ENCODE measurements around the gene ART1. TPM values are rescaled to one million over a fixed set of nuclear protein-coding genes. Genes with fewer than 3 reads are reported as not detected.
A peak's percentile ranks its signal among the peaks of the same experiment; 100 is the strongest.
"Not testable (repeated sequence)": the region's sequence is repeated elsewhere in the genome, so short reads cannot be mapped to it uniquely, and the experiment has no call there.

Gene ART1
- total RNA-seq, 1 donor from 2014 or later = 2.1 TPM

- Histone ChIP-seq H3K4me3 (ENCODE audit: low read length in 3 of 3) (peak overlapping the region; percentile 74 to 83 (median 80)), H3K36me3 (ENCODE audit: control insufficient read depth in 3 of 3, insufficient read depth in 3 of 3, low read length in 3 of 3) (no peaks in the 10 kb centered on the region), H3K4me1 (ENCODE audit: control insufficient read depth in 3 of 3, insufficient read depth in 3 of 3, low read length in 3 of 3) (peaks cover 26 to 34% (median 27%) of the 10 kb centered on the region in 3 donors), H3K9me3 (ENCODE audit: control insufficient read depth in 3 of 3, low read length in 3 of 3) (no peaks in the 10 kb centered on the region), H3K9ac (ENCODE audit: low read depth in 1 of 3, low read length in 3 of 3) (peak overlapping the region; percentile 92 to 97 (median 97)), H3K27me3 (ENCODE audit: control insufficient read depth in 3 of 3, insufficient read depth in 3 of 3, low read length in 3 of 3) (no peaks in the 10 kb centered on the region), H3K27ac (ENCODE audit: low read depth, low read length) (peak overlapping the region; percentile 99)
These were observed 2.6 kb upstream of the ART1 start for GRCh38 chr11:3642071-3642951.

- not testable (repeated sequence) for H3K9me3 ChIP-seq (ENCODE audit: control insufficient read depth in 3 of 3, low read length in 3 of 3); H3K36me3 ChIP-seq (ENCODE audit: control insufficient read depth in 3 of 3, insufficient read depth in 3 of 3, low read length in 3 of 3); H3K27me3 ChIP-seq (ENCODE audit: control insufficient read depth in 3 of 3, insufficient read depth in 3 of 3, low read length in 3 of 3)
- Histone ChIP-seq H3K9ac (ENCODE audit: low read depth in 1 of 3, low read length in 3 of 3) (peak overlapping the region; percentile 92 to 97 (median 97)), H3K27ac (ENCODE audit: low read depth, low read length) (peak overlapping the region; percentile 99), H3K4me3 (ENCODE audit: low read length in 3 of 3) (peak overlapping the region; percentile 74 to 83 (median 80)), H3K4me1 (ENCODE audit: control insufficient read depth in 3 of 3, insufficient read depth in 3 of 3, low read length in 3 of 3) (peaks cover 26 to 34% (median 27%) of the 10 kb centered on the region in 3 donors)
These were observed 1.8 kb upstream of the ART1 start for GRCh38 chr11:3643102-3643546.

GRCh38 chr11:3645552-3645951 lies 624 bp downstream of the ART1 start:
- H3K27ac ChIP-seq (ENCODE audit: low read depth, low read length) = peak overlapping the region; percentile 99
- H3K4me3 ChIP-seq (ENCODE audit: low read length in 3 of 3) = peak overlapping the region; percentile 80 to 91 (median 83)
- H3K4me1 ChIP-seq (ENCODE audit: control insufficient read depth in 3 of 3, insufficient read depth in 3 of 3, low read length in 3 of 3) = peaks cover 26 to 34% (median 27%) of the 10 kb centered on the region in 3 donors
- no peaks in the 10 kb centered on the region for H3K27me3 ChIP-seq (ENCODE audit: control insufficient read depth in 3 of 3, insufficient read depth in 3 of 3, low read length in 3 of 3)
- no peaks in the 10 kb centered on the region for H3K9me3 ChIP-seq (ENCODE audit: control insufficient read depth in 3 of 3, low read length in 3 of 3)
- H3K36me3 ChIP-seq (ENCODE audit: control insufficient read depth in 3 of 3, insufficient read depth in 3 of 3, low read length in 3 of 3) = no peaks in the 10 kb centered on the region
- H3K9ac ChIP-seq (ENCODE audit: low read depth in 1 of 3, low read length in 3 of 3) = peak overlapping the region; percentile 87 to 90 (median 88)

GRCh38 chr11:3648843-3649242 lies 3.9 kb downstream of the ART1 start:
- not testable (repeated sequence) for H3K9me3 ChIP-seq (ENCODE audit: control insufficient read depth in 3 of 3, low read length in 3 of 3); H3K9ac ChIP-seq (ENCODE audit: low read depth in 1 of 3, low read length in 3 of 3); H3K36me3 ChIP-seq (ENCODE audit: control insufficient read depth in 3 of 3, insufficient read depth in 3 of 3, low read length in 3 of 3); H3K27me3 ChIP-seq (ENCODE audit: control insufficient read depth in 3 of 3, insufficient read depth in 3 of 3, low read length in 3 of 3); H3K27ac ChIP-seq (ENCODE audit: low read depth, low read length); H3K4me3 ChIP-seq (ENCODE audit: low read length in 3 of 3)
- peaks cover 13 to 22% (median 21%) of the 10 kb centered on the region in 3 donors for H3K4me1 ChIP-seq (ENCODE audit: control insufficient read depth in 3 of 3, insufficient read depth in 3 of 3, low read length in 3 of 3)

GRCh38 chr11:3649374-3649773 lies 4.4 kb downstream of the ART1 start:
- not testable (repeated sequence) for H3K27ac ChIP-seq (ENCODE audit: low read depth, low read length); H3K36me3 ChIP-seq (ENCODE audit: control insufficient read depth in 3 of 3, insufficient read depth in 3 of 3, low read length in 3 of 3); H3K9me3 ChIP-seq (ENCODE audit: control insufficient read depth in 3 of 3, low read length in 3 of 3); H3K4me3 ChIP-seq (ENCODE audit: low read length in 3 of 3); H3K27me3 ChIP-seq (ENCODE audit: control insufficient read depth in 3 of 3, insufficient read depth in 3 of 3, low read length in 3 of 3); H3K9ac ChIP-seq (ENCODE audit: low read depth in 1 of 3, low read length in 3 of 3)
- H3K4me1 ChIP-seq (ENCODE audit: control insufficient read depth in 3 of 3, insufficient read depth in 3 of 3, low read length in 3 of 3) = peaks cover 10 to 17% (median 17%) of the 10 kb centered on the region in 3 donors

GRCh38 chr11:3652514-3652913 lies 7.6 kb downstream of the ART1 start:
- H3K4me1 ChIP-seq (ENCODE audit: control insufficient read depth in 3 of 3, insufficient read depth in 3 of 3, low read length in 3 of 3); H3K36me3 ChIP-seq (ENCODE audit: control insufficient read depth in 3 of 3, insufficient read depth in 3 of 3, low read length in 3 of 3); H3K4me3 ChIP-seq (ENCODE audit: low read length in 3 of 3); H3K27me3 ChIP-seq (ENCODE audit: control insufficient read depth in 3 of 3, insufficient read depth in 3 of 3, low read length in 3 of 3); H3K9ac ChIP-seq (ENCODE audit: low read depth in 1 of 3, low read length in 3 of 3); H3K9me3 ChIP-seq (ENCODE audit: control insufficient read depth in 3 of 3, low read length in 3 of 3); H3K27ac ChIP-seq (ENCODE audit: low read depth, low read length): not testable (repeated sequence)

- Histone ChIP-seq H3K4me1 (ENCODE audit: control insufficient read depth in 3 of 3, insufficient read depth in 3 of 3, low read length in 3 of 3) (no peaks in the 10 kb centered on the region), H3K27me3 (ENCODE audit: control insufficient read depth in 3 of 3, insufficient read depth in 3 of 3, low read length in 3 of 3) (no peaks in the 10 kb centered on the region), H3K36me3 (ENCODE audit: control insufficient read depth in 3 of 3, insufficient read depth in 3 of 3, low read length in 3 of 3) (peaks cover 3 to 9% (median 5%) of the 10 kb centered on the region in 3 donors), H3K9ac (ENCODE audit: low read depth in 1 of 3, low read length in 3 of 3) (no peak overlapping the region), H3K9me3 (ENCODE audit: control insufficient read depth in 3 of 3, low read length in 3 of 3) (no peaks in the 10 kb centered on the region), H3K27ac (ENCODE audit: low read depth, low read length) (no peak overlapping the region), H3K4me3 (ENCODE audit: low read length in 3 of 3) (no peak overlapping the region)
These were observed 10.6 kb downstream of the ART1 start for GRCh38 chr11:3655547-3655946.

GRCh38 chr11:3657331-3657730 lies 12.4 kb downstream of the ART1 start:
- H3K9ac ChIP-seq (ENCODE audit: low read depth in 1 of 3, low read length in 3 of 3); H3K27me3 ChIP-seq (ENCODE audit: control insufficient read depth in 3 of 3, insufficient read depth in 3 of 3, low read length in 3 of 3); H3K4me3 ChIP-seq (ENCODE audit: low read length in 3 of 3); H3K27ac ChIP-seq (ENCODE audit: low read depth, low read length); H3K4me1 ChIP-seq (ENCODE audit: control insufficient read depth in 3 of 3, insufficient read depth in 3 of 3, low read length in 3 of 3); H3K9me3 ChIP-seq (ENCODE audit: control insufficient read depth in 3 of 3, low read length in 3 of 3): not testable (repeated sequence)
- peaks cover 8 to 12% (median 10%) of the 10 kb centered on the region in 3 donors for H3K36me3 ChIP-seq (ENCODE audit: control insufficient read depth in 3 of 3, insufficient read depth in 3 of 3, low read length in 3 of 3)

GRCh38 chr11:3658252-3658651 lies 13.3 kb downstream of the ART1 start:
- no peak overlapping the region for H3K27ac ChIP-seq (ENCODE audit: low read depth, low read length)
- H3K4me1 ChIP-seq (ENCODE audit: control insufficient read depth in 3 of 3, insufficient read depth in 3 of 3, low read length in 3 of 3) = no peaks in the 10 kb centered on the region
- H3K9ac ChIP-seq (ENCODE audit: low read depth in 1 of 3, low read length in 3 of 3) = no peak overlapping the region
- no peak overlapping the region for H3K4me3 ChIP-seq (ENCODE audit: low read length in 3 of 3)
- H3K9me3 ChIP-seq (ENCODE audit: control insufficient read depth in 3 of 3, low read length in 3 of 3) = no peaks in the 10 kb centered on the region
- H3K27me3 ChIP-seq (ENCODE audit: control insufficient read depth in 3 of 3, insufficient read depth in 3 of 3, low read length in 3 of 3) = no peaks in the 10 kb centered on the region
- peaks cover 9 to 16% (median 10%) of the 10 kb centered on the region in 3 donors for H3K36me3 ChIP-seq (ENCODE audit: control insufficient read depth in 3 of 3, insufficient read depth in 3 of 3, low read length in 3 of 3)

All from skeletal muscle tissue (tissue), 4 donors.